BJ (cell line): ENCODE results near the gene GPAM. TPM values are rescaled to one million over a fixed set of nuclear protein-coding genes. Genes with fewer than 3 reads are reported as not detected.
"Not testable (repeated sequence)": the region's sequence is repeated elsewhere in the genome, so short reads cannot be mapped to it uniquely, and the experiment has no call there.

ENCODE experiments used
- CTCF ChIA-PET: fragments of 350-600 bp; formaldehyde crosslinking; extraction: SDS; loops from one replicate; lab custom pipeline; 2021; ENCODE audit warnings: antibody characterized with exemption, inconsistent platforms; lab: Yijun Ruan, JAX
- POLR2A ChIA-PET: fragments of 300-600 bp; sonication (Branson Sonifier 250); formaldehyde crosslinking; extraction: SDS; loops from one replicate; lab custom pipeline; 2021; ENCODE audit warnings: antibody characterized with exemption; lab: Charles Lee
- DNase-seq: peaks from one replicate; pipeline ENCODE4 v3.0.0-alpha.2; 2011; ENCODE audit warnings: low read depth
- H3K27me3 ChIP-seq: 2 replicates; pipeline ENCODE4 v1.6.0; 2011; ENCODE audit warnings: low read length; ENCODE audit not compliant: control insufficient read depth, insufficient read depth
- H3K36me3 ChIP-seq: 2 replicates; pipeline ENCODE4 v1.5.1; 2011; ENCODE audit warnings: low read length; ENCODE audit not compliant: control insufficient read depth, insufficient read depth
- H3K4me3 ChIP-seq: 2 replicates; pipeline ENCODE4 v1.5.1; 2011; ENCODE audit warnings: low read depth, mild to moderate bottlenecking, control low read depth, low read length
- polyA plus RNA-seq: library from polyadenylated mRNA; depleted of rRNA; stranded (reverse); fragments of >200 nt; gene quantifications from 2 replicates; pipeline ENCODE4 v1.2.3, GENCODE V29; 2011
- TF ChIP-seq, protein P1 (sequence below): IDR thresholded peaks from 2 replicates; pipeline ENCODE4 v1.5.1; 2011; ENCODE audit warnings: low read depth, mild to moderate bottlenecking, control low read depth, inconsistent platforms, low read length, moderate library complexity; ENCODE audit not compliant: insufficient read depth

The GPAM gene
- polyA plus RNA-seq, 1 experiment = 4.5 TPM

DNA sequence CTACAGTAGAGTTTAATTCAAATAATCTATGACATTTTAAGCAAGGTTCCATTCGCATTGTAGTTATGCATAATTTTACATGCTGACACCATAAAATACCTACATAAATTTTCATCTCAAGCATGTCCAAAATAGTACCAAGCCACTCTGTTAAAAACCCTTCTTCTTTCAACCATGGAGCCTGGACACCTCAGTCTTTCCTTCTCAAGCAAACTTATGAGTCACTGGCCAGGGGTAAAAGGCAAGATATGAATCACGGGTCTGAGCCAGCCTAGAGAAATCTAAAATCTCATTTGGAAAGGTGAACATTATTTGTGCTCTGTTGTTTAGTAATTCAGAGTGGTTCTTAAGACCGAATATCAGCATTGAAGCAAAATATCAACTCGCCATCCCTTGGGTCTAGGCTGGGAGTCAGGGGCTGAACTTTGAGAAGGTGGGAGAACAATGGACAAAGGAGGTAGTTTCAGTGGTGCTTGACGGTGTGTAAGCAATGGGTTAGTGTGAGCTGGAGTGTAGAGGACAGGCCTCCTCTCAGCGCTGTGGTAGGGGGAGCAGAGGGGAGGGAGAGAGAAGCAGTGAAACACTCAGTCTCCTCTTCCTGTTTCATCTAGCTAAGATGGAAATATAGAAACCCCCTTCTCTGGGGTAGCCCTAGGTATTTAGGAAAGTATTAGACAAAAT is 19.1 kb upstream of the GPAM start:
- H3K36me3 ChIP-seq = no peaks in the 10 kb centered on the region
- H3K27me3 ChIP-seq = no peaks in the 10 kb centered on the region
- TF ChIP-seq, protein P1, sequence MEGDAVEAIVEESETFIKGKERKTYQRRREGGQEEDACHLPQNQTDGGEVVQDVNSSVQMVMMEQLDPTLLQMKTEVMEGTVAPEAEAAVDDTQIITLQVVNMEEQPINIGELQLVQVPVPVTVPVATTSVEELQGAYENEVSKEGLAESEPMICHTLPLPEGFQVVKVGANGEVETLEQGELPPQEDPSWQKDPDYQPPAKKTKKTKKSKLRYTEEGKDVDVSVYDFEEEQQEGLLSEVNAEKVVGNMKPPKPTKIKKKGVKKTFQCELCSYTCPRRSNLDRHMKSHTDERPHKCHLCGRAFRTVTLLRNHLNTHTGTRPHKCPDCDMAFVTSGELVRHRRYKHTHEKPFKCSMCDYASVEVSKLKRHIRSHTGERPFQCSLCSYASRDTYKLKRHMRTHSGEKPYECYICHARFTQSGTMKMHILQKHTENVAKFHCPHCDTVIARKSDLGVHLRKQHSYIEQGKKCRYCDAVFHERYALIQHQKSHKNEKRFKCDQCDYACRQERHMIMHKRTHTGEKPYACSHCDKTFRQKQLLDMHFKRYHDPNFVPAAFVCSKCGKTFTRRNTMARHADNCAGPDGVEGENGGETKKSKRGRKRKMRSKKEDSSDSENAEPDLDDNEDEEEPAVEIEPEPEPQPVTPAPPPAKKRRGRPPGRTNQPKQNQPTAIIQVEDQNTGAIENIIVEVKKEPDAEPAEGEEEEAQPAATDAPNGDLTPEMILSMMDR = no peak
- no peak overlapping the region for H3K4me3 ChIP-seq
- no peak for DNase-seq
- ChIA-PET CTCF (interaction anchor here (1.1 kb wide), 1 partner anchor 19 kb away, joined by 3 read pairs; the partner anchor contains the start of gene GPAM), POLR2A (no interaction called here)

DNA sequence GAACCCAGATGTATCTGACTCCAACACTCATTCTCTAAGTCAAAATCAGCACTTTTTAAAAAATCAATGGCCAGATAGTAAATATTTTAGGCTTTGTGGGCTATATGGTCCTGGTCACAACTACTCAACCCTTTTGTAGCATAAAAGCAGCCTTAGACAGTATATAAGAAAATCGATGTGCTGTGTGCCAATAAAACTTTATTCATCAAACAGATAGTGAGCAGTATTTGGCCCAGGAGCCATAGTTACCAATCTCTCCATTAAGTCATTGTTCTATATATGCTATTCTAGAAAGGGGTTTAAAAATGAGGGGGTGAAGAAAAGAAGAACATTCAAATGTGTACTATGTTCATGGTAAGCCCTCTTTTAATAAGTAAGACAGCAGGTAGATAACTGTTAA is 18.5 kb upstream of the GPAM start:
- Histone ChIP-seq H3K4me3 (no peak overlapping the region), H3K36me3 (no peaks in the 10 kb centered on the region), H3K27me3 (no peaks in the 10 kb centered on the region)
- CTCF ChIA-PET = interaction anchor here (1.3 to 1.5 kb wide), 2 partner anchors 16 to 112 kb away, joined by 3 read pairs; no protein-coding TSS in a partner anchor
- TF ChIP-seq, protein P1 = no peak
- no peak for DNase-seq
- POLR2A ChIA-PET = no interaction called here

DNA sequence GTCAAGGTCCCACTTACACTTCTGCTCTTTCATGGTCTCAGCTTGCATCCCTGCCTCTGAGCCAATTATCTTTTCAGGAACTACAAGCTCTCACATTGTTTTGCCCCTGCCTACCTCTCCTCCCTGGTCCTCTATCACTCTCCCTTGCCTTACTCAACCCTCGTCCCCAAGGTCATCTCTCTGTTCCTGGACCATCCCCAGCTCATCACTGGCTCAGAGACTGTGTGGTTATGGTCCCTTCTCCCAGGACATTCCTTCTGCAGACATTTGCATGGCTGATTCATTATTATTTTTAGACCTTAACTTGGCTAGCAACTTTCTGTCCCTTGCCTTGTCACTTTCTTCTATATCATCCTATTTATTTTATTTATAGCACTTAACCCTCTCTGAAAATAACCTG is 17.8 kb upstream of the GPAM start:
- ChIA-PET CTCF (interaction anchor here (1.3 to 1.6 kb wide), 3 partner anchors 8 to 113 kb away, joined by 3 to 5 read pairs (median 3); no protein-coding TSS in a partner anchor), POLR2A (no interaction called here)
- H3K36me3 ChIP-seq = no peaks in the 10 kb centered on the region
- H3K27me3 ChIP-seq = no peaks in the 10 kb centered on the region
- DNase-seq = no peak
- no peak overlapping the region for H3K4me3 ChIP-seq
- TF ChIP-seq, protein P1 = no peak

DNA sequence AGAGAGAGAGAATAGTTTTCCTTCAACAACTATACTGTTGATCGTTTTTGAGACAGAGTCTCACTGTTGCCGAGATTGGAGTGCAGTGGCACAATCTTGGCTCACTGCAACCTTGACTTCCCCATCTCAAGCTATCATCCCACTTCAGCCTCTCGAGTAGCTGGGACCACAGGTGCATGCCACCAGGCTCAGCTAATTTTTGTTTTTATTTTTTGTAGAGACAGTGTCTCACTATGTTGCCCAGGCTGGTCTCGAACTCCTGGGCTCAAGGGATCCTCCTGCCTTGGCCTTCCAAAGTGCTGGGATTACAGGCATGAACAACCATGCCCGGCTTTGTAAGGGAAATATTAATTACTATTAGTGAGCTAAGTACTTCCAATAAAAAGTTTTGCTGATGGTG is 16.7 kb upstream of the GPAM start:
- H3K4me3 ChIP-seq, H3K27me3 ChIP-seq, H3K36me3 ChIP-seq, DNase-seq, POLR2A ChIA-PET: not testable (repeated sequence)
- CTCF ChIA-PET = interaction anchor here (1.6 kb wide), 1 partner anchor 9 kb away, joined by 5 read pairs; no protein-coding TSS in a partner anchor

DNA sequence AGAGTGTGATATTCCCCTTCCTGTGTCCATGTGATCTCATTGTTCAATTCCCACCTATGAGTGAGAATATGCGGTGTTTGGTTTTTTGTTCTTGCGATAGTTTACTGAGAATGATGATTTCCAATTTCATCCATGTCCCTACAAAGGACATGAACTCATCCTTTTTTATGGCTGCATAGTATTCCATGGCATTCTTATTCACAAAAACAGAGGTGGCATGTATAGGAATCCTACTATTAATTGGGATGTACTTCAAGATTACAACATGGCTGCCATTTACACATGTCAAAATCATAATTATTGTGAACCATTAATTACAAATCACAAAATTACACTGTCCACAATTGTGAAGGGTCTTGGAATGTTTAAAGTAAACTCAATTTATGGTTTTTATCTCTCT is 14.1 kb upstream of the GPAM start:
- H3K4me3 ChIP-seq, H3K27me3 ChIP-seq, DNase-seq, H3K36me3 ChIP-seq, POLR2A ChIA-PET: not testable (repeated sequence)
- CTCF ChIA-PET = interaction anchor here (1.3 kb wide), 1 partner anchor 110 kb away, joined by 3 read pairs; no protein-coding TSS in a partner anchor

DNA sequence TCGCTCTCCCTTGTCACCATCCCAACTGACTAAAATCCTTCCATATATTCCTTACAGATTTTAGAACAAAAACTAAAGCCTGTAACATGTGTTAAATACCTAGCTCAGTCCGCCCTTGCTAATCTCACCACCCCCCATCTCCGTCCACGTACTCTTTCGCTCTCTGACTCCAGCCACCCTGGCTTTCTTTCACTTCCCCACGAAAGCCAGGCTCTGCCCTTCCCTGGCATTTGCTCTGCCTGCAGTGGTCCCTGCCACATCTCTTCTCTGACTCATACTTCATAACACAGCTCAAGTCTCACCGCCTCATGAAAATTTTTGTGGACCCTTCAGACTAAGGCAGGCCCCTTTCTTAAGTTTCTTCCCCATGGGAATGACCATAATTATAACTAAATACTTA is 11.7 kb upstream of the GPAM start:
- Histone ChIP-seq H3K4me3 (no peak overlapping the region), H3K27me3 (no peaks in the 10 kb centered on the region; the same call in 1 of the 2 replicates), H3K36me3 (no peaks in the 10 kb centered on the region)
- TF ChIP-seq, protein P1 = no peak
- CTCF ChIA-PET = interaction anchor here (2.0 kb wide), 1 partner anchor 11 kb away, joined by 6 read pairs; the partner anchor contains the start of gene GPAM
- POLR2A ChIA-PET = no interaction called here
- DNase-seq = no peak
